Suprapubic skin (tissue), 3 donors: ENCODE results near the gene C15orf39.

Source experiments
- POLR2A ChIP-seq, 2 donors: fragments of 450-650 bp; IDR thresholded peaks; one replicate each; pipeline ENCODE4 v1.6.1; 2017; ENCODE audit warnings: antibody characterized with exemption in 2 of 2, mild to moderate bottlenecking in 2 of 2, moderate library complexity in 2 of 2
- TF ChIP-seq, protein P1 (sequence below), 2 donors: fragments of 200-600 bp in 1 of 2; fragments of 450-650 bp in 1 of 2; sonication (generic) in 1 of 2; IDR thresholded peaks; one replicate each; pipeline ENCODE4 v1.5.1; 2016 to 2019; ENCODE audit warnings: antibody characterized with exemption in 2 of 2, mild to moderate bottlenecking in 1 of 2, moderate library complexity in 1 of 2

DNA sequence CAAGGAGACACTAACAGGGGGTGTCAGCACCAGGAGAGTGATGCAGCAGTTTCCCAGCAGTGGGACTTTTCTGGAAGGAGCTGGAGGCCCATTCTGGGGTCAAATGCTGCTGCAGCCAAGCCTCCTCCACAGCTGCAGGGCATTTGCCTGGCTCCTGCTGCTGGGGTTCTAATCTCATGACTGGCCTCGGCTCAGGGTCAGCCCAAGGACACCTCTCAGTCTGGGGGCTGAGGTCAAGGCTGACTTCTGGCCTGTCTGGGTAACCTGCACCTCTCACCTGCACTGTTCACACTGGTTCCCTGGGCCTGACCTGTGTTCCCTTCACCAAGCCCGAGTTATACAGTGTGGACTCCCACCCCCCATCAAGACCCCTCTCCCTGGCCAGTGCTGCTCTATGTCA is 10.4 kb upstream of the C15orf39 start:
- TF ChIP-seq, protein P1, sequence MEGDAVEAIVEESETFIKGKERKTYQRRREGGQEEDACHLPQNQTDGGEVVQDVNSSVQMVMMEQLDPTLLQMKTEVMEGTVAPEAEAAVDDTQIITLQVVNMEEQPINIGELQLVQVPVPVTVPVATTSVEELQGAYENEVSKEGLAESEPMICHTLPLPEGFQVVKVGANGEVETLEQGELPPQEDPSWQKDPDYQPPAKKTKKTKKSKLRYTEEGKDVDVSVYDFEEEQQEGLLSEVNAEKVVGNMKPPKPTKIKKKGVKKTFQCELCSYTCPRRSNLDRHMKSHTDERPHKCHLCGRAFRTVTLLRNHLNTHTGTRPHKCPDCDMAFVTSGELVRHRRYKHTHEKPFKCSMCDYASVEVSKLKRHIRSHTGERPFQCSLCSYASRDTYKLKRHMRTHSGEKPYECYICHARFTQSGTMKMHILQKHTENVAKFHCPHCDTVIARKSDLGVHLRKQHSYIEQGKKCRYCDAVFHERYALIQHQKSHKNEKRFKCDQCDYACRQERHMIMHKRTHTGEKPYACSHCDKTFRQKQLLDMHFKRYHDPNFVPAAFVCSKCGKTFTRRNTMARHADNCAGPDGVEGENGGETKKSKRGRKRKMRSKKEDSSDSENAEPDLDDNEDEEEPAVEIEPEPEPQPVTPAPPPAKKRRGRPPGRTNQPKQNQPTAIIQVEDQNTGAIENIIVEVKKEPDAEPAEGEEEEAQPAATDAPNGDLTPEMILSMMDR (IDR thresholded peaks at IDR 0.05) = no peak
- no peak for TF ChIP-seq POLR2A (IDR thresholded peaks at IDR 0.05)
